Endothelial cell of umbilical vein (primary cell): ENCODE measurements around the gene ZBTB37. TPM values are rescaled to one million over a fixed set of nuclear protein-coding genes. Genes with fewer than 3 reads are reported as not detected.

Source experiments
- BruUV-seq: library from RNA; stranded (reverse); fragments of 400-500 nt; replicated peaks from 2 replicates; lab custom pipeline; 2021; lab: Mats Ljungman, UMichigan
- CTCF ChIA-PET: fragments of 300-600, 350-600 bp; sonication (Branson Sonifier 250); formaldehyde crosslinking; loops from one replicate; lab custom pipeline; 2021; ENCODE audit warnings: antibody characterized with exemption, inconsistent platforms; lab: Charles Lee
- POLR2A ChIA-PET: fragments of 300-600, 350-600 bp; sonication (Branson Sonifier 250); formaldehyde crosslinking; loops from one replicate; lab custom pipeline; 2021; ENCODE audit warnings: antibody characterized with exemption, inconsistent platforms; lab: Charles Lee
- DNase-seq: peaks from one replicate; pipeline ENCODE4 v3.0.0-alpha.2; 2011; ENCODE audit warnings: low read depth, low spot score
- FAIRE-seq: peaks from 2 replicates; lab custom pipeline; 2011; peaks lifted over from hg19 to GRCh38; lab: Jason Lieb, UNC
- H2AFZ ChIP-seq: 2 replicates; pipeline ENCODE4 v1.6.0; 2012; ENCODE audit warnings: low read depth, low read length, control low read depth, inconsistent platforms
- H3K27ac ChIP-seq: 2 replicates; pipeline ENCODE4 v1.5.1; 2011; ENCODE audit warnings: low read depth, mild to moderate bottlenecking, control low read depth, low read length, moderate library complexity; ENCODE audit not compliant: insufficient read depth
- H3K27me3 ChIP-seq, 2 experiments: 2 replicates each; pipeline versions ENCODE4 v1.6.0 to v1.6.1; 2011; ENCODE audit warnings: low read length in 2 of 2, mixed read lengths in 1 of 2; ENCODE audit not compliant: control insufficient read depth in 2 of 2, insufficient read depth in 2 of 2
- H3K36me3 ChIP-seq, 2 experiments: 2 replicates in 1 of 2; 3 replicates in 1 of 2; pipeline ENCODE4 v1.5.1; 2011; ENCODE audit warnings: low read length in 2 of 2, mild to moderate bottlenecking in 1 of 2, moderate library complexity in 1 of 2; ENCODE audit not compliant: control insufficient read depth in 2 of 2, insufficient read depth in 2 of 2; ENCODE audit errors: extremely low read depth in 1 of 2
- H3K4me1 ChIP-seq: 3 replicates; pipeline ENCODE4 v1.5.1; 2011; ENCODE audit warnings: mild to moderate bottlenecking, low read length; ENCODE audit not compliant: control insufficient read depth, insufficient read depth; ENCODE audit errors: extremely low read depth
- H3K4me2 ChIP-seq: 2 replicates; pipeline ENCODE4 v1.6.1; 2011; ENCODE audit warnings: low read length, control low read depth, mixed read lengths; ENCODE audit not compliant: insufficient read depth
- H3K4me3 ChIP-seq, 3 experiments: fragments of 200-600 bp in 1 of 3; sonication (generic), shearing (Covaris generic) in 1 of 3; replicated peaks in 1 of 3; 2 replicates each; pipeline ENCODE4 v1.5.1; 2011 to 2016; ENCODE audit warnings: control low read depth in 3 of 3, low read length in 3 of 3, mild to moderate bottlenecking in 2 of 3, inconsistent platforms in 1 of 3, low read depth in 1 of 3, moderate library complexity in 1 of 3; ENCODE audit not compliant: insufficient read depth in 1 of 3
- H3K79me2 ChIP-seq: 2 replicates; pipeline ENCODE4 v1.6.0; 2012; ENCODE audit warnings: low read length, inconsistent platforms; ENCODE audit not compliant: control insufficient read depth, insufficient read depth
- H3K9ac ChIP-seq: replicated peaks from 2 replicates; pipeline ENCODE3; 2011; ENCODE audit warnings: low read length, control low read depth; ENCODE audit not compliant: insufficient read depth; ENCODE audit errors: extremely low read depth
- H3K9me1 ChIP-seq: replicated peaks from 3 replicates; pipeline ENCODE4 v1.6.0; 2011; ENCODE audit warnings: mild to moderate bottlenecking, low read length; ENCODE audit not compliant: control insufficient read depth, insufficient read depth; ENCODE audit errors: extremely low read depth
- H3K9me3 ChIP-seq: replicated peaks from 2 replicates; pipeline ENCODE4 v1.5.1; 2012; ENCODE audit warnings: low read length, inconsistent platforms; ENCODE audit not compliant: control insufficient read depth, insufficient read depth
- H4K20me1 ChIP-seq: replicated peaks from 2 replicates; pipeline ENCODE3; 2011; ENCODE audit warnings: mild to moderate bottlenecking, low read length; ENCODE audit not compliant: control insufficient read depth, insufficient read depth; ENCODE audit errors: extremely low read depth
- EZH2 ChIP-seq: IDR thresholded peaks from 2 replicates; pipeline ENCODE4 v1.6.1; 2012; ENCODE audit warnings: borderline replicate concordance, low read depth, mild to moderate bottlenecking, moderate library complexity, low read length, inconsistent platforms; ENCODE audit not compliant: severe bottlenecking
- FOS ChIP-seq: IDR thresholded peaks from 2 replicates; pipeline ENCODE4 v1.6.1; 2011; ENCODE audit warnings: mild to moderate bottlenecking, low read length, moderate library complexity, borderline replicate concordance; ENCODE audit not compliant: insufficient read depth
- GATA2 ChIP-seq: IDR thresholded peaks from 2 replicates; pipeline ENCODE4 v1.7.0; 2011; ENCODE audit warnings: low read depth, mild to moderate bottlenecking, moderate library complexity, mixed read lengths, low read length; ENCODE audit not compliant: insufficient read length, insufficient read depth
- JUN ChIP-seq: IDR thresholded peaks from 2 replicates; pipeline ENCODE4 v1.6.1; 2011; ENCODE audit warnings: borderline replicate concordance, low read depth; ENCODE audit not compliant: insufficient read length, insufficient read depth
- MAX ChIP-seq: IDR thresholded peaks from 2 replicates; pipeline ENCODE4 v1.6.1; 2011; ENCODE audit not compliant: insufficient read depth, insufficient read length
- MYC ChIP-seq: IDR thresholded peaks from one replicate; pipeline ENCODE4 v1.6.1; 2011; ENCODE audit warnings: mild to moderate bottlenecking, low read depth, low read length
- POLR2A ChIP-seq: IDR thresholded peaks from 2 replicates; pipeline ENCODE4 v1.6.1; 2012; ENCODE audit warnings: low read depth, mild to moderate bottlenecking, control low read depth, low read length
- POLR2AphosphoS5 ChIP-seq: IDR thresholded peaks from 2 replicates; pipeline ENCODE4 v1.6.1; 2012; ENCODE audit warnings: low read depth, mild to moderate bottlenecking, control low read depth, low read length, moderate library complexity; ENCODE audit not compliant: insufficient read depth
- dilution Hi-C: fragments of 300-500 bp; cut with MboI; formaldehyde crosslinking; loops from one replicate; pipeline ENCODE4 v1.15.0; 2019; ENCODE audit warnings: low sequenced_read_pairs; ENCODE audit not compliant: extremely low pct_ligation_motif_present
- intact Hi-C: fragments of 100-400 bp; cut with micrococcal nuclease; formaldehyde crosslinking; loops from one replicate; pipeline ENCODE4 v1.10.0; 2022
- polyA plus RNA-seq, 4 experiments: library from polyadenylated mRNA; depleted of rRNA in 3 of 4; stranded (reverse) in 3 of 4; unstranded in 1 of 4; fragments of >200 nt; gene quantifications; 2 replicates each; pipeline versions ENCODE4 v1.2.1 to v1.2.3, GENCODE V29; 2011 to 2012; ENCODE audit warnings: missing spikeins in 1 of 4
- total RNA-seq: library from RNA; stranded (reverse); gene quantifications from 2 replicates; pipeline ENCODE4 v1.2.3, GENCODE V29; 2021
- TF ChIP-seq, protein P1 (sequence below), 2 donors: IDR thresholded peaks; 1 replicate in 1 of 2; 2 replicates in 1 of 2; pipeline ENCODE4 v1.5.1; 2011; ENCODE audit warnings: low read length in 2 of 2, mild to moderate bottlenecking in 2 of 2, moderate library complexity in 2 of 2, control low read depth in 1 of 2, inconsistent platforms in 1 of 2, low read depth in 1 of 2; ENCODE audit not compliant: insufficient read depth in 1 of 2; ENCODE audit errors: extremely low read depth in 1 of 2

Gene ZBTB37
- total and polyA plus RNA-seq, 2 donors (not counting 3 experiments of a cell fraction or from before 2014, with no cell fraction given): 0.94 to 5.9 TPM

DNA sequence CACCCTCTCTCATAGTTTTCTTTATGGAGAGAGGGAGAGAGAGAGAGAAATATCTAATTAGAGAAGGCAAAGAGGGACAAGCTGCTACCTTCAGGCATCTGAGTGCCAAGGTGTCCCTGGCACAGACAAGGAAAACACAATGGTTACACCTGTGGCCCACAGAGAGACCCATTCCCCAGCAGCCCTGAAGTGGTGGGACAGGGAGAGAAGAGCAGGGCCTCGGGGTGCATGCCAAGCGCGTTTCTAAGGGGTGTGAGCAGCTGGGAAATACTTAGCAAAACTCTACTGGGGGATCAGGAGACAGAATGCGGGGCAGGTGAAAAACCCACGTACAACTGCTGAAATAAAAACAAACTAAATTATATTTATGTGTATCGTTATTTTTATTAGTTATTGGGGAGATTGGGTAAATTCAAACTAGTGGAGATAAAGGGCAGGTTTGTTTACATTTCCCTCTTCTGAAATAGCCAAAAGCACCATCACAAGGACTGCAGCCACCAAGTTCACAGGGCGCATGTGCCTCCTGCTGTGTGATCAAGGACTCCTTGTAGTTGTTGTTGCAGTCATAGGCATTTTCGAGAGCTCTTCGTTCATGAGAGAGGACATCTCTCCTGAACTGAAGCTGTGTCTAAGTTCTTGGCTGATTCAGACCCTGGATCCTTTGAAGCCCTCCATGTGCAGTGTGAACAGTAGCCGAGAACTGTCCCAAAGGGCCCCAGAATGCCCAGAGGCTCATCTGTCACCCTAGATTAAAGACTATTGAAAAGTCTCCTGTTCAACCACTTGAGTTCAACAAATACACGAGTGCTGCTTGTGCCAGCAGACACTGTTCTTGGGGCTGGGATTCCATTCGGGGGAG, 49.7 kb downstream of the ZBTB37 start:
- Histone ChIP-seq H3K9ac (no peak overlapping the region), H3K4me2 (no peak overlapping the region), H3K9me1 (no peaks in the 10 kb centered on the region), H4K20me1 (no peaks in the 10 kb centered on the region), H3K36me3 (no peaks in the 10 kb centered on the region), H2AFZ (no peak overlapping the region), H3K4me1 (no peaks in the 10 kb centered on the region), H3K27me3 (no peaks in the 10 kb centered on the region), H3K4me3 (no peak overlapping the region), H3K27ac (no peak overlapping the region), H3K9me3 (no peaks in the 10 kb centered on the region), H3K79me2 (no peaks in the 10 kb centered on the region)
- CTCF ChIA-PET: no interaction called here
- TF ChIP-seq POLR2A: no peak
- no peak for TF ChIP-seq GATA2
- no peak for TF ChIP-seq FOS
- no peak for TF ChIP-seq MYC
- TF ChIP-seq POLR2AphosphoS5: no peak
- TF ChIP-seq MAX: no peak
- TF ChIP-seq, protein P1, sequence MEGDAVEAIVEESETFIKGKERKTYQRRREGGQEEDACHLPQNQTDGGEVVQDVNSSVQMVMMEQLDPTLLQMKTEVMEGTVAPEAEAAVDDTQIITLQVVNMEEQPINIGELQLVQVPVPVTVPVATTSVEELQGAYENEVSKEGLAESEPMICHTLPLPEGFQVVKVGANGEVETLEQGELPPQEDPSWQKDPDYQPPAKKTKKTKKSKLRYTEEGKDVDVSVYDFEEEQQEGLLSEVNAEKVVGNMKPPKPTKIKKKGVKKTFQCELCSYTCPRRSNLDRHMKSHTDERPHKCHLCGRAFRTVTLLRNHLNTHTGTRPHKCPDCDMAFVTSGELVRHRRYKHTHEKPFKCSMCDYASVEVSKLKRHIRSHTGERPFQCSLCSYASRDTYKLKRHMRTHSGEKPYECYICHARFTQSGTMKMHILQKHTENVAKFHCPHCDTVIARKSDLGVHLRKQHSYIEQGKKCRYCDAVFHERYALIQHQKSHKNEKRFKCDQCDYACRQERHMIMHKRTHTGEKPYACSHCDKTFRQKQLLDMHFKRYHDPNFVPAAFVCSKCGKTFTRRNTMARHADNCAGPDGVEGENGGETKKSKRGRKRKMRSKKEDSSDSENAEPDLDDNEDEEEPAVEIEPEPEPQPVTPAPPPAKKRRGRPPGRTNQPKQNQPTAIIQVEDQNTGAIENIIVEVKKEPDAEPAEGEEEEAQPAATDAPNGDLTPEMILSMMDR (IDR thresholded peaks at IDR 0.05; ENCODE audit: extremely low read depth in 1 of 2, insufficient read depth in 1 of 2, low read depth in 1 of 2, low read length in 2 of 2): no peak
- no peak for TF ChIP-seq JUN
- TF ChIP-seq EZH2: no peak
- no peak for FAIRE-seq
- intact Hi-C loops: no loop called here
- POLR2A ChIA-PET: no interaction called here
- no peak for DNase-seq
- dilution Hi-C loops: no loop called here
- BruUV-seq: no TSS peak
